Caco-2 (cell line): ENCODE data around the gene GJD2. TPM values are rescaled to one million over a fixed set of nuclear protein-coding genes. Genes with fewer than 3 reads are reported as not detected.

Experiments used
- BruUV-seq: library from RNA; stranded (reverse); fragments of 400-500 nt; replicated peaks from 2 replicates; lab custom pipeline; 2021; lab: Mats Ljungman, UMichigan
- CTCF ChIA-PET: fragments of 300-600 bp; sonication (Branson Sonifier 250); formaldehyde crosslinking; loops from one replicate; lab custom pipeline; 2022; ENCODE audit warnings: antibody characterized with exemption; lab: Charles Lee
- POLR2A ChIA-PET: fragments of 300-600 bp; sonication (Branson Sonifier 250); formaldehyde crosslinking; loops from one replicate; lab custom pipeline; 2022; ENCODE audit warnings: antibody characterized with exemption; lab: Charles Lee
- DNase-seq, 2 experiments: peaks; one replicate each; pipeline versions ENCODE4 v3.0.0 to v3.0.0-alpha.2; 2020 to 2022
- H3K27me3 ChIP-seq: replicated peaks from 2 replicates; pipeline ENCODE4 v1.6.0; 2011; ENCODE audit warnings: low read length; ENCODE audit not compliant: control insufficient read depth, insufficient read depth
- H3K36me3 ChIP-seq: 2 replicates; pipeline ENCODE4 v1.5.1; 2011; ENCODE audit warnings: low read length; ENCODE audit not compliant: control insufficient read depth, insufficient read depth
- H3K4me1 ChIP-seq: fragments of 250-450 bp; sonication (Bioruptor Pico); 2 replicates; pipeline ENCODE4 v1.5.1; 2020; ENCODE audit warnings: mild to moderate bottlenecking
- H3K4me3 ChIP-seq: 2 replicates; pipeline ENCODE4 v1.5.1; 2011; ENCODE audit warnings: low read depth, mild to moderate bottlenecking, control low read depth, low read length
- H3K9me3 ChIP-seq: fragments of 250-450 bp; sonication (Bioruptor Pico); 2 replicates; pipeline ENCODE4 v1.5.1; 2020; ENCODE audit warnings: mild to moderate bottlenecking, moderate library complexity
- H3K27ac Mint-ChIP-seq: one replicate; pipeline ENCODE4 v1.8.0; 2022; ENCODE audit warnings: mixed read lengths; ENCODE audit not compliant: unreplicated experiment
- H3K27me3 Mint-ChIP-seq: one replicate; pipeline ENCODE4 v1.8.0; 2022; ENCODE audit warnings: mixed read lengths; ENCODE audit not compliant: insufficient read depth, unreplicated experiment
- H3K36me3 Mint-ChIP-seq: one replicate; pipeline ENCODE4 v1.8.0; 2022; ENCODE audit warnings: mild to moderate bottlenecking, mixed read lengths; ENCODE audit not compliant: insufficient read depth, unreplicated experiment
- H3K4me1 Mint-ChIP-seq: one replicate; pipeline ENCODE4 v1.8.0; 2022; ENCODE audit warnings: low read depth, mixed read lengths; ENCODE audit not compliant: unreplicated experiment
- H3K4me3 Mint-ChIP-seq: one replicate; pipeline ENCODE4 v1.8.0; 2022; ENCODE audit warnings: mild to moderate bottlenecking, moderate library complexity, mixed read lengths; ENCODE audit not compliant: unreplicated experiment
- H3K9me3 Mint-ChIP-seq: one replicate; pipeline ENCODE4 v1.8.0; 2022; ENCODE audit warnings: mixed read lengths; ENCODE audit not compliant: unreplicated experiment
- CTCF ChIP-seq, 2 experiments: fragments of 200-600 bp in 1 of 2; IDR thresholded peaks; 1 replicate in 1 of 2; 2 replicates in 1 of 2; pipeline versions ENCODE4 v1.5.1 to v1.8.0; 2011 to 2022; ENCODE audit warnings: antibody characterized with exemption in 1 of 2, control low read depth in 1 of 2, inconsistent platforms in 1 of 2, low read depth in 1 of 2, low read length in 1 of 2, mild to moderate bottlenecking in 1 of 2, moderate library complexity in 1 of 2; ENCODE audit not compliant: insufficient read depth in 1 of 2, severe bottlenecking in 1 of 2, unreplicated experiment in 1 of 2
- intact Hi-C: fragments of 100-400 bp; cut with micrococcal nuclease; formaldehyde crosslinking; loops from one replicate; pipeline ENCODE4 v1.10.0; 2022; ENCODE audit not compliant: unreplicated experiment
- total RNA-seq: library from RNA; stranded (reverse); gene quantifications from 2 replicates; pipeline ENCODE4 v1.2.3, GENCODE V29; 2022

The GJD2 gene
- total RNA-seq, 1 experiment from 2014 or later: not detected

GRCh38 chr15:34734303-34734702, 20.5 kb downstream of the GJD2 start:
- no peaks in the 10 kb centered on the region for H3K4me1 ChIP-seq
- Mint-ChIP-seq H3K9me3 (no peaks in the 10 kb centered on the region), H3K4me3 (no peak overlapping the region), H3K27me3 (peaks cover 24% of the 10 kb centered on the region), H3K36me3 (no peaks in the 10 kb centered on the region), H3K27ac (no peak overlapping the region), H3K4me1 (no peaks in the 10 kb centered on the region)
- H3K36me3 ChIP-seq: no peaks in the 10 kb centered on the region
- no TSS peak for BruUV-seq
- CTCF ChIA-PET: no interaction called here
- POLR2A ChIA-PET: no interaction called here
- no peaks in the 10 kb centered on the region for H3K27me3 ChIP-seq
- H3K4me3 ChIP-seq: no peak overlapping the region
- DNase-seq: no peak
- H3K9me3 ChIP-seq: no peaks in the 10 kb centered on the region
- TF ChIP-seq CTCF (IDR thresholded peaks at IDR 0.05; ENCODE audit: insufficient read depth in 1 of 2, low read depth in 1 of 2, low read length in 1 of 2, severe bottlenecking in 1 of 2, unreplicated experiment in 1 of 2): no peak
- intact Hi-C loops: no loop called here

GRCh38 chr15:34733621-34734020, 21.2 kb downstream of the GJD2 start:
- ChIA-PET POLR2A (no interaction called here), CTCF (no interaction called here)
- H3K36me3 Mint-ChIP-seq: no peaks in the 10 kb centered on the region
- no peaks in the 10 kb centered on the region for H3K9me3 Mint-ChIP-seq
- H3K9me3 ChIP-seq: no peaks in the 10 kb centered on the region
- DNase-seq: no peak
- no peak for TF ChIP-seq CTCF (IDR thresholded peaks at IDR 0.05; ENCODE audit: insufficient read depth in 1 of 2, low read depth in 1 of 2, low read length in 1 of 2, severe bottlenecking in 1 of 2, unreplicated experiment in 1 of 2)
- H3K4me1 Mint-ChIP-seq: no peaks in the 10 kb centered on the region
- no TSS peak for BruUV-seq
- H3K27ac Mint-ChIP-seq: no peak overlapping the region
- H3K27me3 ChIP-seq: no peaks in the 10 kb centered on the region
- H3K4me3 ChIP-seq: no peak overlapping the region
- H3K4me1 ChIP-seq: no peaks in the 10 kb centered on the region
- peaks cover 20% of the 10 kb centered on the region for H3K27me3 Mint-ChIP-seq
- intact Hi-C loops: no loop called here
- H3K36me3 ChIP-seq: no peaks in the 10 kb centered on the region
- H3K4me3 Mint-ChIP-seq: no peak overlapping the region

GRCh38 chr15:34732430-34732829, 22.4 kb downstream of the GJD2 start:
- H3K27me3 Mint-ChIP-seq: peaks cover 25% of the 10 kb centered on the region
- POLR2A ChIA-PET: no interaction called here

More at GRCh38 chr15:34732430-34732829, 22.4 kb downstream of the GJD2 start:
- Histone ChIP-seq H3K27me3 (no peaks in the 10 kb centered on the region), H3K36me3 (no peaks in the 10 kb centered on the region), H3K4me3 (no peak overlapping the region), H3K4me1 (no peaks in the 10 kb centered on the region), H3K9me3 (no peaks in the 10 kb centered on the region)
- Mint-ChIP-seq H3K4me1 (no peaks in the 10 kb centered on the region), H3K36me3 (no peaks in the 10 kb centered on the region), H3K9me3 (no peaks in the 10 kb centered on the region), H3K4me3 (no peak overlapping the region), H3K27ac (no peak overlapping the region)
- no peak for TF ChIP-seq CTCF (IDR thresholded peaks at IDR 0.05; ENCODE audit: insufficient read depth in 1 of 2, low read depth in 1 of 2, low read length in 1 of 2, severe bottlenecking in 1 of 2, unreplicated experiment in 1 of 2)
- no TSS peak for BruUV-seq
- intact Hi-C loops: no loop called here
- DNase-seq: no peak
- CTCF ChIA-PET: no interaction called here
